ENCODE data around the gene GREB1L. TPM values are rescaled to one million over a fixed set of nuclear protein-coding genes. Genes with fewer than 3 reads are reported as not detected.

GREB1L gene
- total RNA-seq, 2 donors from 2014 or later = not detected

DNA sequence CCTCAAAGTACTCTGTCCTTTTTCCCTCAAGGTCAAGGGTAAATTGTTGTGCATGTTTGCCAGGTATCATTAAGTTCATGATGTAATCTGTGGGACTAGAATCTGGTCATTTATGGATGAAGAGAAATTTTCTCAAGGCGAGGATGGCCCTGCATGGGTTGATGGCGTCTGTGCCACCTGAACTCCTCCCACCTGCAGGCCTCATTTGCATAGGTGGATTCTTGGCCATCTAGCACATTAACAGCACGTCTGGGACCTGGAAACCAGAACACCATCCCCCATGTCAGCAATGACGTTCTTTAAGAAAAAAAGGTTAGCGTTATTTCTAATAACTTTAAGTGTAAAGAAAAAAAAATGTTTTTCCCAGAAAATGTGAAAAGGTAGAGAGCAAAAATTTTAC, 212.7 kb downstream of the GREB1L start:
- ATAC-seq = no peak
- Mint-ChIP-seq H3K4me3 (no peak overlapping the region), H3K9me3 (no peaks in the 10 kb centered on the region), H3K27ac (no peak overlapping the region), H3K4me1 (ENCODE audit: low read depth in 2 of 2) (no peaks in the 10 kb centered on the region), H3K36me3 (no peaks in the 10 kb centered on the region), H3K27me3 (peaks cover 9 to 20% of the 10 kb centered on the region in 2 donors)
- no peak for DNase-seq (ENCODE audit: low spot score)

DNA sequence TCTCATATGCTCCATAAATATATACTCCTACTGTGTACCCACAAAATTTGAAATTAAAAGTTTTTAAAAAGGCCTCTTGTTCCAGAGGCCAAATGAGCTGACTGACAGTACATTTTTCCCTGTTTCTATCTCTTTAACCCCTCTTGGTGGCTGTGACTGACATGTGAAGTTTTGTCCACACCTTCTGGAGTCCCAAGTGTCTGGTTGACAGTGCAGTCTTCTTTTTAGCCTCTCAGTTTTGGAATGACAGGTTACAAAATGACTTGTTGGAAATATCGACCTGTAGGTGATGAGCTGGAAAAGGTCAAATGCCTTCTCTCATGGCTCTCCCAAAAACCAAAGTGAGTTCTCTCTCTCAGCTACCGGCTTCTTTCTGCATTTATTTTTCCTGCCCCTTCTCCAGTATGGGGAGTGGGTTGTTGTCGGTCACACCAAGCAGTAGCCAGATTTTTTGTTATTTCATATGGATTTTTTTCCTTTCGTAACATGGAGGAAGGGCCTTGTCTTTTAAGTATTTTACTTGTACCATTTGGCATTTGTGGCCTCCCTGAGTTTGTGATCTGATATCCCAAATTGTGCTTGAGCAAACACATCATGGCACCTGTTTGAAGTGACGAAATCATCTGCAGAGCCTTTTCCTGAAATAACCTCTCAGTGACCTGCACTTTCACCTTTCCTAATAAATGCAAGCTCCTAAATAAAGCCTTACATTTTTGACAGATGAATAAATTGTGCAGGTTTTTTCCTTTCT, 214.6 kb downstream of the GREB1L start:
- Mint-ChIP-seq H3K27ac (no peak overlapping the region), H3K27me3 (peaks cover 11 to 20% of the 10 kb centered on the region in 2 donors), H3K4me3 (no peak overlapping the region), H3K36me3 (no peaks in the 10 kb centered on the region), H3K4me1 (ENCODE audit: low read depth in 2 of 2) (no peaks in the 10 kb centered on the region), H3K9me3 (no peaks in the 10 kb centered on the region)
- no peak for DNase-seq (ENCODE audit: low spot score)
- ATAC-seq = no peak

DNA sequence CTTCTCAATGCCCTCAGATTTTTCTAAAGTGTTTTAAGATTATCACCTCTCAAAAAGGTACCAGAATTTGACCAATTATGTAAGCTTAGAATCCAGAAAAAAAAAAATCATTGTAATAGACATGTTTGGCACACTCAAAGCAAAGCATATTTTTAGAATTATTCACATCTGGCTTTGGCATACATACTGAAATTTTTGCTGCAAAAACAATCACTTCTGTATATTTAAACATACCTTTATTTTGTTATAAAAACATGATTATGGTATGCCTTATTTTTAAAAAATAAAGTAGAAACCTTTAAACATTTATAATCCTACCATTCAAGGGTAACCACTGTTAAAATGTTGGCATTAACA, 215.1 kb downstream of the GREB1L start:
- no peaks in the 10 kb centered on the region for H3K36me3 Mint-ChIP-seq
- peaks cover 12 to 23% of the 10 kb centered on the region in 2 donors for H3K27me3 Mint-ChIP-seq
- DNase-seq (ENCODE audit: low spot score) (no peak), ATAC-seq (no peak)
- H3K27ac Mint-ChIP-seq = no peak overlapping the region
- H3K4me1 Mint-ChIP-seq (ENCODE audit: low read depth in 2 of 2) = no peaks in the 10 kb centered on the region
- no peaks in the 10 kb centered on the region for H3K9me3 Mint-ChIP-seq
- H3K4me3 Mint-ChIP-seq = no peak overlapping the region

DNA sequence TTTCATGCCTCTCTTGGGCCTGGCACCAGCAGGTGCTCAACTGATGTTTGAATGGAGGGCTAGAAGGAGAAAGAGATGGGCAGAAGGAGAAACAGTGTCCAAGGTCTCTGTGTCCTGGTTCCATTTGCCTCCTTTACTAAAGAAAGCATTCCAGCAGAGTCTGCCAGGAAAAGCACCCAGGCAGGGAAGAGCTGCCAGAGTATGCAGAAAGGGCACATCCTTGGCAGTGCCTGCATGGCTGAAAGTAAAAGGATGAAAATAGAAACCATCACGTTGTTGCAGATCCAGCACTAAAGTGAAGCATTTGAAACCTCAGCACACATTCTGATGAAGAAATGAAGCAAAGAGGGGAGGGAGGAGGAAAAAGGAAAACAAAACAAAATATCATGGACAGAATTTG, 216.3 kb downstream of the GREB1L start:
- Mint-ChIP-seq H3K4me1 (ENCODE audit: low read depth in 2 of 2) (no peaks in the 10 kb centered on the region), H3K36me3 (no peaks in the 10 kb centered on the region)

DNA sequence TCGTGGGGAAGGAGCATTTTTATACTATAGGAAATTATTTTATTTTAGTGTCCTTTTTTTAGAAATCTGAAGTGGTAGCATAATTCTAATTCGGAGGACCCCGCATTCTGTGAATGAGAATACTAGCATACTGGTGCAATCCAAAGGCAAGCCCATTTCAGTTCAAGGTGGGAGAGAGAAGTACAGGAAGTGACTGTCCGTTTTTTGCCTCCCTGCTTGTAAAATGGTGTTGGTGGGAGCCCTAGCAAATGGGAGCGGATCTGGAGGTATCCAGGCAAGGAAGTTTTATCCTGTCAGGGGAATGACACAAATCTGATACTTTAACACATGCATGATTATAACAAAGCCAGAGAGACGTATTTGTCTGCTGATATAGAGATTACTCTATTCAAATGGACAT, 216.8 kb downstream of the GREB1L start:
- no peaks in the 10 kb centered on the region for H3K4me1 Mint-ChIP-seq (ENCODE audit: low read depth in 2 of 2)
- no peak overlapping the region for H3K4me3 Mint-ChIP-seq
- no peaks in the 10 kb centered on the region for H3K36me3 Mint-ChIP-seq
- DNase-seq (ENCODE audit: low spot score) = no peak
- ATAC-seq = no peak
- no peaks in the 10 kb centered on the region for H3K9me3 Mint-ChIP-seq
- peaks cover 14 to 26% of the 10 kb centered on the region in 2 donors for H3K27me3 Mint-ChIP-seq
- H3K27ac Mint-ChIP-seq = no peak overlapping the region

More for the DNA sequence above, 216.3 kb downstream of the GREB1L start:
- Mint-ChIP-seq H3K27ac (no peak overlapping the region), H3K9me3 (no peaks in the 10 kb centered on the region), H3K27me3 (peaks cover 12 to 23% of the 10 kb centered on the region in 2 donors), H3K4me3 (no peak overlapping the region)
- ATAC-seq = no peak
- DNase-seq (ENCODE audit: low spot score) = no peak

DNA sequence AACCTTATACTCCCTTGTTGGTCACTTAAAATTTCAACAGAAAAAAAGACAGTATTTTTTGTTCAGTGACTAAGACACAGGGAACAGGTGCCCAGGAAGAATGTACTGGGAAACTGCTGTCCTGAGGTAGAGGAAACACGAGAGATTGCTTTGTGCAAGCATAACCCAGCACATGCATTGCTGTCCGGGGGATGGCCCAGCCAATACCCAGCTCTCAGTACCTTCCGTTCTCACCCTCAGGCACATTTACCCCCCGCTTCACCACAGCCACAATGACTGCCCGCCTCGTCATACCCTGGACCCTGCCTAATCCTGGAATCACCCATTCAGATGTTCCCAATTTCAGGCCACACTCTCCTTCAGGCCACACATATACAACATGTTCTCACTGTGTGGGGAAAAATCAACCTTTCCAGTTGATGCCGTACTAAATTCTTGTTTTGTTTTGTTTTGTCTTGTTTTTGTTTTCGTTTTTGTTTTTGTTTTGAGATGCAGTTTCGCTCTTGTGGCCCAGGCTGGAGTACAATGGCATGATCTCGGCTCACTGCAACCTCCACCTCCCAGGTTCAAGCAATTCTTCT, 217.8 kb downstream of the GREB1L start:
- no peak overlapping the region for H3K27ac Mint-ChIP-seq
- ATAC-seq = no peak
- H3K4me1 Mint-ChIP-seq (ENCODE audit: low read depth in 2 of 2) = no peaks in the 10 kb centered on the region
- no peak overlapping the region for H3K4me3 Mint-ChIP-seq
- peaks cover 17 to 35% of the 10 kb centered on the region in 2 donors for H3K27me3 Mint-ChIP-seq
- no peaks in the 10 kb centered on the region for H3K9me3 Mint-ChIP-seq
- H3K36me3 Mint-ChIP-seq = no peaks in the 10 kb centered on the region
- DNase-seq (ENCODE audit: low spot score) = no peak

DNA sequence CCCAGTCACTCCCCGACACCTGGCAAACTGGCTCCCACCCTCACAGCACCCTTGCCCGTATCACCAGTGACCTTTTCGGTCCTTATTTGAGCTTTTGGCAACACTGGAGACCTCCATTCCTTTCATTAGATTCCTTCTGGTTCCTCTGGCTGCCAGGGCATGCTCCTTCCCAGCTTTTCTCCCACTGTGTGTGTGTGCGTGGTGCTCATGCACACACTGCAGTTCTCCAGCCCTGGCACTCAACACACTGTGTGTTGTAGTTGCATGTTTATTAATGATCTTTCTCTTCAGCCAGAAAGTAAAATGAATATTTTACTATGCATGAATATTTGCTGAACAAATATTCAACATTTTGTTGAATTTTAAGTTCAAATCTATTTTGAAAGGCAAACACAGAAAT, 219.4 kb downstream of the GREB1L start:
- H3K27me3 Mint-ChIP-seq = peaks cover 17 to 40% of the 10 kb centered on the region in 2 donors
- ATAC-seq = no peak
- H3K36me3 Mint-ChIP-seq = no peaks in the 10 kb centered on the region
- no peak overlapping the region for H3K27ac Mint-ChIP-seq
- no peak for DNase-seq (ENCODE audit: low spot score)
- H3K4me3 Mint-ChIP-seq = no peak overlapping the region
- no peaks in the 10 kb centered on the region for H3K4me1 Mint-ChIP-seq (ENCODE audit: low read depth in 2 of 2)
- no peaks in the 10 kb centered on the region for H3K9me3 Mint-ChIP-seq

DNA sequence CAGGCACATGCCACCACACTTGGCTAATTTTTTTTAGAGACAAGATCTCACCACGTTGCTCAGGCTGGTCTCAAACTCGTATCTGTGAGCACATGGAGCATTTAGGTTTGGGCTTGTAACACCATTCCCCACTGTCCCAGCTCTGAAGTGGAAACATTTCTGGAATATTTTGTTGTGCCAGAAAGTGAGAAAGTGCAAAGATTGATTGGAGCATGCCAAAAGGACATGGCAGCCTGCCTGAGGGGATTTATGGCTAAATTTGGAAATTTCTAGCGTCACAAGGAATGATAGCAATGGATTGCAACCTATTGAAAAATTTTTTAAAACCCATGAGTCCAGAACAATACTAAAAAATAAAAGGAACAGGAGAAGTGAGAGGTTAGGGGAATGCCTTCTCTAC, 221.7 kb downstream of the GREB1L start:
- Mint-ChIP-seq H3K27me3 (peaks cover 13 to 50% of the 10 kb centered on the region in 2 donors), H3K27ac (no peak overlapping the region), H3K4me3 (no peak overlapping the region), H3K4me1 (ENCODE audit: low read depth in 2 of 2) (no peaks in the 10 kb centered on the region), H3K36me3 (no peaks in the 10 kb centered on the region), H3K9me3 (no peaks in the 10 kb centered on the region)
- no peak for ATAC-seq
- DNase-seq (ENCODE audit: low spot score) = no peak

DNA sequence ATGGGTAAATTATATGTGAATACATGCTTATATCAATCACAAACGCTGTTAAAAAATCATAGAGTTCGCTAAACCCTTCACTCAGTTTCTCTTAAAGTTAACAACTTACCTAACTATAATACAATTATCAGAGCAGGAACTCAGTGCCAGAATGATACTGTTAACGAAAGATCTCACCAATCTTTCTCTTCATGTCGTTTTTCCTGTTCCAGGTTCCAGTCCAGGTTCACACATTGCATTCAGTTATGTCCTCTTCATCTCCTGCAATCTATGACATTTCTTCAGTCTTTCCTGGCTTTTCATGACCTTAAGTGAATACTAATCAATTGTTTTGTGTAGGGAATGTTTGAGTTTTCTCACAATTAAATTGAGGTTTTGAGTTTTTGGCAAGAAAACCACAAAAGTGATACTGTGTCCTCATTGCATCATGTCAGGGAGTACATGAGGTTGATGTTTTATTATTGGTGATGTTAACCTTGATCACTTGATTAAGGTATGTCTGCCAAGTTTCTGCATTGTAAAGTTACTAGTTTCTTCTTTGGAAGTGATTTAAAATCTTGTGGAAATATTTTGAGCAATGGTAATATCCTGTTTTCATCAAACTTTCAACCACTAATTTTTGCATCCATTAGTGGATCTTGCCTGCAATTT, 226.6 kb downstream of the GREB1L start:
- no peak for ATAC-seq
- Mint-ChIP-seq H3K36me3 (no peaks in the 10 kb centered on the region), H3K4me1 (ENCODE audit: low read depth in 2 of 2) (no peaks in the 10 kb centered on the region), H3K27ac (no peak overlapping the region), H3K27me3 (peaks cover 9 to 46% of the 10 kb centered on the region in 2 donors), H3K9me3 (no peaks in the 10 kb centered on the region), H3K4me3 (no peak overlapping the region)
- no peak for DNase-seq (ENCODE audit: low spot score)

DNA sequence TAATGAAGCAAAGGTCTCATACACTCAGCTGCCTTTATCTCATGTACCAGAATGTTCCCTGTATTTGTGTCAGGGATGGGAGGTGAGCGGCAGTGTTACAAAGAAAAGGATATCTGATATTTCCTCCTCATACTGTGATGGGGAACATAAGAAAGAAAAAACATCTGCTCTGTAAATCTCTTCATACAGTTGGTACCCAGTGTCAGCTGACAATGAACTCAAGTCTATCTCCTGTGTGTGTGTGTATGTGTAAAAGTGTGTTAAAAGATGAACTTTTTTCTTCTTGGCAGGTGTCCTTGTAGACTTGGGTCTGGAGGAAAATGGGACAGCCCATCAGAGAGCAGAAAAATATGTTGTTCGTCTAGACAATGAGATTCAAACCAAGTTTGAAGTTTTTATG, 230.7 kb downstream of the GREB1L start:
- Mint-ChIP-seq H3K4me3 (no peak overlapping the region), H3K4me1 (ENCODE audit: low read depth in 2 of 2) (no peaks in the 10 kb centered on the region), H3K9me3 (no peaks in the 10 kb centered on the region), H3K27ac (no peak overlapping the region), H3K36me3 (no peaks in the 10 kb centered on the region), H3K27me3 (peaks cover 11 to 19% of the 10 kb centered on the region in 2 donors)
- DNase-seq (ENCODE audit: low spot score) (no peak), ATAC-seq (no peak)

DNA sequence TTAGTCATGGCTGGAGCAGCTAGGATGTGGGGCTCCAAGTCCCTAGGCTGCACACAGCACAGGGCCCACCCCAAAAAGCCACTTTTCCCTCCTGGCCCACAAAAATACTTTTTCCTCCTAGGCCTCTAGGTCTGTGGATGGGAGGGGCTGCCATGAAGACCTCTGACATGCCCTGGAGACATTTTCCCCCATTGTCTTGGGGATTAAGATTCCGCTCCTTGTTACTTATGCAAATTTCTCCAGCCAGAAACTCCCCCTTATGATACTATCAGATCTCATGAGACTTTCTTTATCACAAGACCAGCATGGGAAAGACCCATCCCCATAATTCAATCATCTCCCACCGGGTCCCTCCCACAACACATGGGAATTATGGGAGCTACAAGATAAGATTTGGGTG, 232.6 kb downstream of the GREB1L start:
- no peaks in the 10 kb centered on the region for H3K9me3 Mint-ChIP-seq
- H3K27me3 Mint-ChIP-seq = peaks cover 12 to 14% of the 10 kb centered on the region in 2 donors
- no peaks in the 10 kb centered on the region for H3K36me3 Mint-ChIP-seq
- ATAC-seq = no peak
- no peak for DNase-seq (ENCODE audit: low spot score)
- H3K4me3 Mint-ChIP-seq = no peak overlapping the region
- H3K27ac Mint-ChIP-seq = no peak overlapping the region
- H3K4me1 Mint-ChIP-seq (ENCODE audit: low read depth in 2 of 2) = no peaks in the 10 kb centered on the region

DNA sequence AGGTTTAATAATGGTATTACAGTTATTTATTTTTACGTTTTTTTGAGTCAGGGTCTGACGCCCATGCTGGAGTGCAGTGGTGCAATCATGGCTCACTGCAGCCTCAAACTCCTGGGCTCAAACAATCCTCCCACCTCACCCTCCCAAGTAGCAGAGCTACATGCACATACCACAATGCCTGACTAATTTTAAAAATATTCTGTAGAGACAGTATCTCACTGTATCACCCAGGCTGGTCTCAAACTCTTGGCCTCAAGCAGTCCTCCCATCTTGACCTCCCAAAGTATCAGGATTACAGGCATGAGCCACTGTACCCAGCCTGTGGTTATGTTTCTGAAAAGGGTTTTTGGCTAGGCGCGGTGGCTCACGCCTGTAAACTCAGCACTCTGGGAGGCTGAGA, 237.7 kb downstream of the GREB1L start:
- H3K27me3 Mint-ChIP-seq = peaks cover 14 to 17% of the 10 kb centered on the region in 2 donors
- H3K36me3 Mint-ChIP-seq = no peaks in the 10 kb centered on the region
- no peak overlapping the region for H3K27ac Mint-ChIP-seq
- H3K9me3 Mint-ChIP-seq = no peaks in the 10 kb centered on the region
- no peak overlapping the region for H3K4me3 Mint-ChIP-seq
- DNase-seq (ENCODE audit: low spot score) (no peak), ATAC-seq (no peak)
- H3K4me1 Mint-ChIP-seq (ENCODE audit: low read depth in 2 of 2) = no peaks in the 10 kb centered on the region

DNA sequence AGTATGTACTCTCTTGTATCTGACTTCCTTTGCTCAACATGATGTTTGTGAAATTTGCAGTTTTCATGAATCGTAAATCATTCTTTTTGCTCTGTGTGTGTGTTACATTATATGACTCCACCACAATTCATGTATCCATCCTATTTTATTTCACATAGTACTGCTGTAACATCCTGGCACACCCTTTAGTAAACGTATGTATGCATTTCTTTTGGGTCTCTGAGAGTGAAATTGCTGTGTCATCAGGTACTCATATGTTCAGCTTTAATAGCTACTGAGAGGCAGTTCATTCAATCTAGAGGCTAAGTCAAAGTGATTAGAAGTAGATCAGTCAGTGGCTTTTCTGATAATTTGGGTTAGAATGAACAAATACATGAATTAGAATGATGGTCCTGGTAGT, 239.7 kb downstream of the GREB1L start:
- peaks cover 8 to 11% of the 10 kb centered on the region in 2 donors for H3K27me3 Mint-ChIP-seq
- no peaks in the 10 kb centered on the region for H3K36me3 Mint-ChIP-seq
- no peaks in the 10 kb centered on the region for H3K4me1 Mint-ChIP-seq (ENCODE audit: low read depth in 2 of 2)
- no peaks in the 10 kb centered on the region for H3K9me3 Mint-ChIP-seq
- ATAC-seq (no peak), DNase-seq (ENCODE audit: low spot score) (no peak)
- no peak overlapping the region for H3K4me3 Mint-ChIP-seq
- no peak overlapping the region for H3K27ac Mint-ChIP-seq

DNA sequence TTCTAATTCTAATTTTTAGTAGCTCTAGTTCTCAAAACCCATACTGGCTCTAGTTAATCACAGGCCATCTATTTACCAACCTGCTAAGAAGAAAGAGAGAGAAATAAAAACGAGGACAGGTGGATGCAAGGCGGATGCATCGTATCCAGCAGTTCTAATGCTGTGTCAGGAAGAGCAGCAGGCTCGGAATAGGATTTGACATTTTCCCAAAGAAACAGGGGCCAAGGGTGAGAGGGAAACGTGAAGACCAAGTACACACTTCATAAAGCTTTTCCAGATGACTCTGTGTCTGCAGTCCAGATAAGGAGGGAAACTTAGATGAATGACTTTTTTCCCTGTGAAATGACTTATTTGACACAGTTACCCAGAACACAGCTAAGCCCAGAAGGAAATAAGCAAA, 241.0 kb downstream of the GREB1L start:
- Mint-ChIP-seq H3K4me1 (ENCODE audit: low read depth in 2 of 2) (no peaks in the 10 kb centered on the region), H3K36me3 (no peaks in the 10 kb centered on the region), H3K4me3 (no peak overlapping the region), H3K27me3 (peaks cover 8 to 9% of the 10 kb centered on the region in 2 donors), H3K27ac (no peak overlapping the region), H3K9me3 (no peaks in the 10 kb centered on the region)
- DNase-seq (ENCODE audit: low spot score) (no peak), ATAC-seq (no peak)
